RWPE1 (cell line): ENCODE results near the gene CAMK1D.

Source experiments
- CTCF ChIA-PET: fragments of 350-600 bp; sonication (Branson Sonifier 250); formaldehyde crosslinking; extraction: SDS; loops from one replicate; lab custom pipeline; 2021; lab: Yijun Ruan, JAX
- POLR2A ChIA-PET: fragments of 400-600 bp; formaldehyde crosslinking; extraction: SDS; loops from one replicate; lab custom pipeline; 2020; ENCODE audit warnings: antibody characterized with exemption; ENCODE audit not compliant: low non-redundant PET; lab: Yijun Ruan, JAX
- DNase-seq: peaks from one replicate; pipeline ENCODE4 v3.0.0; 2012; ENCODE audit warnings: low spot score
- H3K27ac ChIP-seq: fragments of 450-650 bp; 2 replicates; pipeline ENCODE4 v1.5.1; 2017
- TF ChIP-seq, protein P1 (sequence below): fragments of 450-650 bp; conservative IDR thresholded peaks from 2 replicates; pipeline ENCODE4 v1.5.1; 2017; ENCODE audit warnings: low read depth, mild to moderate bottlenecking

Gene CAMK1D

DNA sequence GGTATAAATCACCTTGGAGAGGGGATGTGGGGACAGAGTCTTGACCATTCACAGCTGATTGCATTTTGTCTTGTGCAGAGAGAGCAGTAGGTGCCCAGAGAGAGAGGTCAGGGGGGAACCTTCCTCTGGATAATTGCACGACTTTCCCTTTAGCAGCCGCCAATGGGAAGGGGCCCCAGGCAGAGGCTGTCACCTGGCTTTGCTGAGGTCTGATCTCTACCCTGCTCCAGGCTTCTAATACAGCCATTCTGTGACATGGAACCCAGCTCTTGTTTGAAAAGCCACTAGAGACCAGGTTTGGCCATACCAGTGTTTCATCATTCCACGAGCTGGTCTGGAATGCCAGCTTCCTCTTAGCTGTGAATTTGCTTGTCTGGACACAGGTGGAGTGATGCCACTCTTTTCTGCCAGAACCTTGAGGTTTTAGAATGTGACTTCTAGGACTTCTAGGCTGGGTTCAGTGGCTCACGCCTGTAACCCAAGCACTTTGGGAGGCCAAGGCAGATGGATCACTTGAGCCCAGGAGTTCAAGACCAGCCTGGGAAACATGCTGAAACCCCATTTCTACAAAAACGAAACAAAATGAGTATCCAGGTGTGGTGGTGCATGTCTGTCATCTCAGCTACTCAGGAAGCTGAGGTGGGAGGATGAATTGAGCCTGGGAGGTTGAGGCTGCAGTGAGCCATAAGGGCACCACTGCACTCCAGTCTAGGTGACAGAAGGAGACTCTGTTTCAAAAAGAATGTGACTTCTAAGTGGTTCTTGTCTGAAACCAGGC is 159.9 kb downstream of the CAMK1D start:
- TF ChIP-seq, protein P1, sequence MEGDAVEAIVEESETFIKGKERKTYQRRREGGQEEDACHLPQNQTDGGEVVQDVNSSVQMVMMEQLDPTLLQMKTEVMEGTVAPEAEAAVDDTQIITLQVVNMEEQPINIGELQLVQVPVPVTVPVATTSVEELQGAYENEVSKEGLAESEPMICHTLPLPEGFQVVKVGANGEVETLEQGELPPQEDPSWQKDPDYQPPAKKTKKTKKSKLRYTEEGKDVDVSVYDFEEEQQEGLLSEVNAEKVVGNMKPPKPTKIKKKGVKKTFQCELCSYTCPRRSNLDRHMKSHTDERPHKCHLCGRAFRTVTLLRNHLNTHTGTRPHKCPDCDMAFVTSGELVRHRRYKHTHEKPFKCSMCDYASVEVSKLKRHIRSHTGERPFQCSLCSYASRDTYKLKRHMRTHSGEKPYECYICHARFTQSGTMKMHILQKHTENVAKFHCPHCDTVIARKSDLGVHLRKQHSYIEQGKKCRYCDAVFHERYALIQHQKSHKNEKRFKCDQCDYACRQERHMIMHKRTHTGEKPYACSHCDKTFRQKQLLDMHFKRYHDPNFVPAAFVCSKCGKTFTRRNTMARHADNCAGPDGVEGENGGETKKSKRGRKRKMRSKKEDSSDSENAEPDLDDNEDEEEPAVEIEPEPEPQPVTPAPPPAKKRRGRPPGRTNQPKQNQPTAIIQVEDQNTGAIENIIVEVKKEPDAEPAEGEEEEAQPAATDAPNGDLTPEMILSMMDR, result no peak
- no peak for DNase-seq
- POLR2A ChIA-PET, result no interaction called here
- H3K27ac ChIP-seq, result no peak overlapping the region
- CTCF ChIA-PET, result no interaction called here

DNA sequence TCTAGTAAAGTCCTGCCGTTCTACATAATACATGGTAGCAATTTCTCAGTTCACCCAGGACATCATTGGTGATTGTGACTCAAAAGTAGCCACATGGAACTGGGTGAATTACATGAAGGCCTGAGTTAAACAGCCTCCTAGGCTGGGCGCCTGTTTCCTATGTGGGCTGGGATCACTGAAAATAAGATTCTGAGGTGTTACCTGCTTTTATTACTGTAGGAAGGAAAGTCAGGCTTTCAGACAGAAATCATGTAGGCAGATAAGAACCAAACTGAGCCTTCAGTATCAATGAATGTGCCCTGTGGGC is 160.4 kb downstream of the CAMK1D start:
- TF ChIP-seq, protein P1, result no peak
- ChIA-PET POLR2A (no interaction called here), CTCF (no interaction called here)
- no peak for DNase-seq
- H3K27ac ChIP-seq, result no peak overlapping the region

DNA sequence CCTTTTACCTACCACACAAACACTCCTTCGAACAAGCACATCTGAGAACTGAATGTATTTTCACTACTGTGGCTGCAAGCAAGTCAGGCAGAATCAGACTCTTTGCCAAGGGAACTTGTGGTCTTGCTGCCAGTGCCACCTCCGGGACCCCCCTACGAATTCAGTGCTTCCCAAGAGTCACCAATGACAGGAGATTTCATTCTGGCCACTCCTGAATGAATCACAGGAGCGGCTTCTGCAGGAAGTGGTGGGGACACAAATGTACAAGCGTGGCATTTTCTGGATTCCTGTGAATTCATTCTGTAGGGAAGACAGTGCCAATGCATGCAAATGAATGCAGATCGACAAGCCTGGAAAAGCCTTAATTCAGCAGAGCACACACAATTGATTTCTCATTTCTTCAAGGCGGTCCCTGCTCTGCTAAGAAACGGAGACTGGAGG is 161.2 kb downstream of the CAMK1D start:
- ChIA-PET CTCF (no interaction called here), POLR2A (no interaction called here)
- no peak for DNase-seq
- TF ChIP-seq, protein P1, result no peak
- H3K27ac ChIP-seq, result no peak overlapping the region

GRCh38 chr10:12510984-12511383 is 161.6 kb downstream of the CAMK1D start:
- TF ChIP-seq, protein P1, result no peak
- POLR2A ChIA-PET, result no interaction called here
- H3K27ac ChIP-seq, result no peak overlapping the region
- CTCF ChIA-PET, result no interaction called here
- DNase-seq, result no peak

DNA sequence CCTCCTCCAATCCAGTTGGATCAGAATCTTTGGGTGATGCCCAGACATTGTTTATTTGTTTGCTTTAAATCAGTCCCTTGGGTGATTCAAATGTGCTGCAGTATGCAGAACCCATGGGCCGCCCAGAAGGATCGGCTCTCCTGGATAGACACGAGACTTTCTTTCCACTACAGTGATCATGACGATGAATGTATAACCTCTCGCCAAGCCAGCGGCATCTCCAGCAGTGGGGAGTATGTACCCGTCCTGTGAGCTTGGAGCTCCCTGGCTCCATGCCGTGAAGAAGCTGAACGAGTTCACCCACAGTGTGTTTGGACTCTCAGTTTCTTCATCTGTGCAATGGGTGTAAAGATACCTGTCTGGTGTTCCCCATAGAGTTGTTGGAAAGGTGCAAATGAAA is 162.3 kb downstream of the CAMK1D start:
- TF ChIP-seq, protein P1, result no peak
- H3K27ac ChIP-seq, result no peak overlapping the region
- POLR2A ChIA-PET, result no interaction called here
- CTCF ChIA-PET, result interaction anchor here (0.7 to 0.8 kb wide), 2 partner anchors 14 to 145 kb away, joined by 3 to 4 read pairs; no protein-coding TSS in a partner anchor
- no peak for DNase-seq

DNA sequence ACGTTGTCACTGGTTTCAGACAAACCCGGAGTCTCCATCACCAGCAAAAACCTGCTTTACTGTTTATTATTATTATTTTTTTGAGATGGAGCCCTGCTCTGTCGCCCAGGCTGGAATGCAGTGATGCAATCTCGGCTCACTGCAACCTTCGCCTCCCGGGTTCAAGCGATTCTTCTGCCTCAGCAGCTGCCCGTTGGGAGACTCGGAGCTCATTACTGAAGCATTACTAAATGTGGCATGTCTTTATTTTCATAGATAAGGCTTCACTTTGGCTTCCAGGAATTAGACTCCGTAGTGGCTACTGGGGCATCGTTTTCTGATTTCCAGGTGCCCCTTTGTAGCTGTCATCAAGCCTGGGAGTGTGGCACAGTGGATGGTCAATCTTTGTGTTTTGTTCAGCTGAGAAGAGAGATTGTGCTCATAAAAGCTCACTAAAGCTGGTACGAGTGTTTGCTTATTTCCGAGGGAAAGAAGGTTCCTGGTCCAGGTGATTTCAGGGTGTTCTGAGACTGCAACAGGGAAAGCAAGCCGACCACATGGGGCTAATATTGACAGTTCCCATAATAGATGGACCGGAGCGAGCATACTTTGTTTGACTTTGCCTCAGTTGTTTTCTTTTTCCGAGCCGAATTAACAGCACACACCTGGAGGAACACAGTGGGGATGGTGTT is 163.1 kb downstream of the CAMK1D start:
- TF ChIP-seq, protein P1, result no peak
- no peak overlapping the region for H3K27ac ChIP-seq
- DNase-seq, result no peak
- POLR2A ChIA-PET, result no interaction called here
- CTCF ChIA-PET, result interaction anchor here (0.7 to 0.8 kb wide), 2 partner anchors 14 to 144 kb away, joined by 3 to 4 read pairs; no protein-coding TSS in a partner anchor
